ENCODE measurements around the gene PI3. TPM values are rescaled to one million over a fixed set of nuclear protein-coding genes. Genes with fewer than 3 reads are reported as not detected.

The PI3 gene
- total RNA-seq, 4 donors from 2014 or later: not detected

GRCh38 chr20:45140836-45141235, 33.9 kb upstream of the PI3 start:
- Histone ChIP-seq H3K27ac (no peak overlapping the region), H3K9me3 (no peaks in the 10 kb centered on the region), H3K4me1 (no peaks in the 10 kb centered on the region), H3K27me3 (no peaks in the 10 kb centered on the region), H3K4me3 (no peak overlapping the region), H3K36me3 (no peaks in the 10 kb centered on the region)
- TF ChIP-seq CTCF (IDR thresholded peaks at IDR 0.05) (no peak), POLR2A (IDR thresholded peaks at IDR 0.05) (no peak)
- DNase-seq: no peak
- intact Hi-C loops (cut with DNase I; ENCODE audit: low total_unique reads): no loop called here

GRCh38 chr20:45149062-45149461, 25.6 kb upstream of the PI3 start:
- TF ChIP-seq CTCF (IDR thresholded peaks at IDR 0.05) (no peak), POLR2A (IDR thresholded peaks at IDR 0.05) (no peak)
- H3K27me3 ChIP-seq: peaks cover 0 to 11% of the 10 kb centered on the region in 2 donors
- H3K4me3 ChIP-seq: no peak overlapping the region
- H3K9me3 ChIP-seq: no peaks in the 10 kb centered on the region
- H3K4me1 ChIP-seq: no peaks in the 10 kb centered on the region
- no peak for DNase-seq
- H3K36me3 ChIP-seq: no peaks in the 10 kb centered on the region
- no peak overlapping the region for H3K27ac ChIP-seq
- intact Hi-C loops (cut with DNase I; ENCODE audit: low total_unique reads): no loop called here

DNA sequence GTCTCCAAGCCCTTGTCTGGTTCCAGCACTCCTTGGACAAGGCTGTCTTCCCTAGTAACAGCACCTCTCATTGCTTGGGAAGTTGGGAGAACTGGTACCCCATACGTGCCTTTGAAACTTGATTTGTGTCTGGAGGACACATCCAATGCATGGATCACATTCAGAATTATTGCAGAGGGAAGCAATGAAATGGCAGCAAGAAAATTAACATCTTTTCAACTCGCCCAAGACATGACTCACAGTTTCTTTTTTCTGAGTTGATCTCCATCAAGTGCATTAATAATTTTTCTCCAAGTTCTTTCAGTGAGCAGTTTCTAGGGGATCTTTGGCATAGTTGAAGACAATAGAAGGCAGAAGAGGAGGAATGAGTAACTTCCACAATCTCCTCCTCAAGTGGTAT, 22.3 kb upstream of the PI3 start:
- TF ChIP-seq CTCF (IDR thresholded peaks at IDR 0.05) (no peak), POLR2A (IDR thresholded peaks at IDR 0.05) (no peak)
- no peak for DNase-seq
- Histone ChIP-seq H3K36me3 (no peaks in the 10 kb centered on the region), H3K27ac (no peak overlapping the region), H3K9me3 (no peaks in the 10 kb centered on the region), H3K27me3 (no peaks in the 10 kb centered on the region), H3K4me1 (no peaks in the 10 kb centered on the region), H3K4me3 (no peak overlapping the region)
- intact Hi-C loops (cut with DNase I; ENCODE audit: low total_unique reads): no loop called here

DNA sequence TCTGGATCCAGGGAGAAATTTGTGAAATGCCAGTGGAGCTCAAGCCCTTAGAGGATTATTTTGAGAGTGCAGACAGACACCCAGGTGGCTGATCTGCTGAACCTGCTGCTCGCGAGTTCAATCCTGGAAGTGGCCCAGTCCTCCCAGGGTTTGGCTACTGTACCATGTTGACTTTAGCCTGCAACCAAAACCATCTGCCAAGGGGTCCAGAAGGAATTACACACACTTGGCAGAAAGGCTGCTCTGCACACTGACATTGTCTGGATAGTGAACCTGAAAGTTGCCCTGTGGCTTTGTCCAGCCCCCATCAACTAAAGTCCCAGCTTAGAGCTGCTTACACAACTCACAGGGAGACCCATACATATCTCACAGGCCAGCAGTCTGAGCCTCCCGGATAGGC, 21.6 kb upstream of the PI3 start:
- Histone ChIP-seq H3K27me3 (no peaks in the 10 kb centered on the region), H3K9me3 (no peaks in the 10 kb centered on the region), H3K4me1 (no peaks in the 10 kb centered on the region), H3K36me3 (no peaks in the 10 kb centered on the region), H3K27ac (no peak overlapping the region), H3K4me3 (no peak overlapping the region)
- no peak for DNase-seq
- intact Hi-C loops (cut with DNase I; ENCODE audit: low total_unique reads): no loop called here
- TF ChIP-seq CTCF (IDR thresholded peaks at IDR 0.05) (no peak), POLR2A (IDR thresholded peaks at IDR 0.05) (no peak)

DNA sequence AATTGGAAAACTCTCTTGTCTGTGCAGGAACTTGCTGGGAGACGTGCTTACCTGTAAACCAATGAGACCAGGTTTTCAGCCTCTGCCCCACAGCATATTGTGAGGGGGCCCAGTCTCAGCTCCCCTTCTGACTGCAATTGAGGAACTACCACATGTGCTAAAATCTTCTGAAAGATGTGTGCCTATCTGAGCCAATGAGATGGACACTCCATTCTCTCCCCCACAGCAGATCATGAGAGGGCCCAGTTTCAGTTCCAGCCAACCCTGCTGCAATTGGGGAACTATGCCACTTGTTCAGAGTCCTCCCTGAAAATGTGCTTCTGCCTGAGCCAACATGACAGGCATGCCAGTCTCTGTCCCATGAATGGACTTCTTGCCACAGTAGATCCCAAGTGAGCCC, 20.9 kb upstream of the PI3 start:
- H3K27me3 ChIP-seq: no peaks in the 10 kb centered on the region

More for the DNA sequence above, 20.9 kb upstream of the PI3 start:
- Histone ChIP-seq H3K4me1 (no peaks in the 10 kb centered on the region), H3K36me3 (no peaks in the 10 kb centered on the region), H3K9me3 (no peaks in the 10 kb centered on the region), H3K27ac (no peak overlapping the region), H3K4me3 (no peak overlapping the region)
- intact Hi-C loops (cut with DNase I; ENCODE audit: low total_unique reads): no loop called here
- no peak for DNase-seq
- TF ChIP-seq CTCF (IDR thresholded peaks at IDR 0.05) (no peak), POLR2A (IDR thresholded peaks at IDR 0.05) (no peak)

Measured in uterus (tissue), 4 donors.